Activated naive CD4-positive, alpha-beta T cell treated with anti-CD3 and anti-CD28 coated beads, Interleukin-2, amount 50 U/mL, for 16 hours (primary cell): ENCODE results near the gene TMEM200A.

Experiments
- DNase-seq: peaks from one replicate; pipeline ENCODE4 v3.0.0-alpha.2; 2020

TMEM200A gene

GRCh38 chr6:130379223-130379622 is 13.4 kb downstream of the TMEM200A start:
- no peak for DNase-seq

GRCh38 chr6:130381012-130381411 is 15.2 kb downstream of the TMEM200A start:
- DNase-seq = no peak

DNA sequence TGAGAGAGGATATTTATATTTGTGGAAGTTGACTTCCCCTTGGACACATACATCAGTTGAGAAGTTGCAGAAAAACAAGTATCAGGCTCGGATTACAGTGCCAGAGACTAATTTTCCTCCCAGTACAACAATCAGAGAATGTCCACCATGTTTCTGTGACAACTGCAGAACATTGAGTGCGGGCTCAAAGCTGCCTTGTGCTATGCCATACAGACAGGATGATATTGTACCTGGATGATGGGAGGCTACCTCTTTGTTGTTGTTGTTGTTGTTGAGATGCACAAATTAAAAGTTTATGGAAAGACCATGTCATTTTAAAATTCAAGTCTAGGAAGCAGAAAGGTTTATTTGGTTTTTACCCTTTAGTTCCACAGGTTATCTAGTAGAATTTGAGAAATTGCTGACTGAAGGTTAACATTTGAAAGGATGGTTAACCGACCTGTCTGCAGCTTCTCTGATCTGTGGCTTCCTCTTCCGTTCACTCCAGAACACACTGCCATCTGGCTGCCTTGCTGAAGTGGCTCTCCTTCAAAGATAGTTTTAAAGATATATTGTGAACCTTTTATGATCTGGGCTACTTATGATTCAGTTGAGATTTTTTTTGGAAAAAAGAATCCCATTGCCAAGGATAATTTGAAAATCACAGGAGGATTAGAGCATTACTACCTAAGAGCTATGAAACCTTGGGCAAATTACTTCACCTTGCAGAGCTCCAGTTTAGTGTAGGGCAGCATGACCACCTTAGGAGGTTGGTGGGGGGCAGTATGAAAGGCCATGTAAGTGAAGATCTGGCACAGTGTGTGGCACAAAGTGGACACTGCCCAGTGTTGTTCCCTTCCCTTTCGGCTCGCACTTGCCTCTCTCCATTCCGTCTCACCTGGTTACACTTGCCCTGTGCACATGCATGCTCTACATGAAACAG is 15.9 kb downstream of the TMEM200A start:
- DNase-seq = no peak

- no peak for DNase-seq
Measured at GRCh38 chr6:130382872-130383490, 17.2 kb downstream of the TMEM200A start.

DNA sequence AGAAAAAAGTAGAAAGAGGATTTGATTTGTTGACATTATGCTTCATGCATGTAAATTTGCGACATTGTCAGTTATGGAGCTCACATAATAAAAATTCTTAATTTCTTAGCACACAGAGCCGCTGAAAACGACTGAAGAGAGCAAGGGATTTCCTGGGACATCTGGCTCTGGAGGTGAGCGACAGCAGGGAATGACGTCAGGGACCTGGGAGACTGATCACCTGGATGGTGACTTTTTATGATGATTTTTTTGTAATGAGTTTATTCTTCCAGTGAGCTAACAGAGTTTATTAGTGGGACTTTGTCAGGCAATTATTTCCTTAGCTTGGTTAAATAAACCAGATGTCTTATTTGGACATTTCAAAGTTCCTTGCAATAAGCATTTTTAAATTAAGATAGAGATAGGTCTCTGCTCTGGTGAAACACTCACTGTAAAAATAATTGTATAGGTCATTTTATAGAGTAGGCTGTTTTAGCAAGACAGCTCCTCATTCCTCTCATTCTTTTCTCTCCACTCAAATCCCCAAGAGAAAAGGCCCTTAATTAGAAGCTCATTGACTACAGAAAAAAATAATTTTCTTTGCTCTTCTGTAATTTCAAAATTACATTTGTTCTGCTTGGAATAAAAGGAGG is 19.4 kb downstream of the TMEM200A start:
- DNase-seq = no peak

GRCh38 chr6:130389142-130389541 is 23.3 kb downstream of the TMEM200A start:
- no peak for DNase-seq

DNA sequence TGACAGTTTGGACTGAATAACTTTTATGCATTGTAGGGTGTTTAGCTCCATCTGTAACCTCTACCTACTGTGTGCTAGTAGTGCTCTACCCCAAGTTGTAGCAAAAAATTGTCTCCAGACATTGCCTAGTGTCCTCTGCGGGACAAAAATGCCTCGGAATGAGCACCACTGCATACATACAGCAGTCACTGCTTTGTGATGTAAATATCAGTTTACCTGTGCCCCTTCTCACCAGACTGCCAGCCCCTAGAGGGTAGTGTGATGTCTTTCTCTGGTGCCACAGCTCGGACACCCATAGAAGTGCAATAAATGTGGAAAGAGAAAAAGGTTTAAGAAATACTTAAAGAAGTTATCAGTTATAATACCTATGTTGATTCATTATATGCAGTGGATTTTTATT is 25.1 kb downstream of the TMEM200A start:
- DNase-seq = no peak

DNA sequence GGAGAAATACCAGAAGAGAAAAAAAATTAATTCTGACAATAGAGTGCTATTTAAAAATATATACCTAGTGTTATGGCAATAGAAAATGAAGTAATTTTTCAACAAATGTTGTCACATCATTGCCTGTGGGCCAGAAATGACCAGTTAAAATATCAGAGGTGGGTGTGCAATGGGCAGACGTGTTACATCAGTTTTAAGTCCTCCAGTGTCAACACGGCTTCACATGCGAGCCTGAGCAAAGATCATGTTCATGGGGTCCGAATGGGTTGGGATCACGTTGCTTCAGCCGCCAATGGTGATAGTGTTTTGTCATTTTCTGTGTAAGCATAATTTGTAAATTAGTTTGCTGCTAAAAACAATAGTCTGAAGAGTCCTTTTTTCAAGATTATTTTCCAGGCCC is 27.5 kb downstream of the TMEM200A start:
- no peak for DNase-seq

- DNase-seq = no peak
Measured at GRCh38 chr6:130394246-130394645, 28.4 kb downstream of the TMEM200A start.

GRCh38 chr6:130395164-130395563 is 29.3 kb downstream of the TMEM200A start:
- DNase-seq = no peak

DNA sequence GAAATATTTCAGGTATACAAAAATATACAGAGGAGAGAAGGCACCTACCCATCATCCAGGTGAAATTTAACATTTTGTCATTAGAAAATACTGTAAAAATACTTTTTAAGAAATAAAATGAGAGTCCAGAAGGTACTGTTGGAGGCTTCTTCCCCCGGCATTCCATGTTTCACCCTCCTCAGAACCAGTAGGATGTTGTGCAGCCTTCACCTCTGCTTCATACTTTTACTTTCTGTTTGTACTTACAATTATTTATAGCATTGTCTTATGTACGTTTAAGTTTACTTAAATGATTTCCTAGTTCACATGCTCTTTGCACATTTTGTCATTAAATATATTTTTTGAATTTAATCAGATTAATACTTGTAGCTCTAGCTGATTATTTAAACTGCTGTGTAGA is 30.9 kb downstream of the TMEM200A start:
- DNase-seq = no peak

- no peak for DNase-seq
Measured at GRCh38 chr6:130405549-130405948, 39.7 kb downstream of the TMEM200A start.

GRCh38 chr6:130407032-130407431 is 41.2 kb downstream of the TMEM200A start:
- no peak for DNase-seq

DNA sequence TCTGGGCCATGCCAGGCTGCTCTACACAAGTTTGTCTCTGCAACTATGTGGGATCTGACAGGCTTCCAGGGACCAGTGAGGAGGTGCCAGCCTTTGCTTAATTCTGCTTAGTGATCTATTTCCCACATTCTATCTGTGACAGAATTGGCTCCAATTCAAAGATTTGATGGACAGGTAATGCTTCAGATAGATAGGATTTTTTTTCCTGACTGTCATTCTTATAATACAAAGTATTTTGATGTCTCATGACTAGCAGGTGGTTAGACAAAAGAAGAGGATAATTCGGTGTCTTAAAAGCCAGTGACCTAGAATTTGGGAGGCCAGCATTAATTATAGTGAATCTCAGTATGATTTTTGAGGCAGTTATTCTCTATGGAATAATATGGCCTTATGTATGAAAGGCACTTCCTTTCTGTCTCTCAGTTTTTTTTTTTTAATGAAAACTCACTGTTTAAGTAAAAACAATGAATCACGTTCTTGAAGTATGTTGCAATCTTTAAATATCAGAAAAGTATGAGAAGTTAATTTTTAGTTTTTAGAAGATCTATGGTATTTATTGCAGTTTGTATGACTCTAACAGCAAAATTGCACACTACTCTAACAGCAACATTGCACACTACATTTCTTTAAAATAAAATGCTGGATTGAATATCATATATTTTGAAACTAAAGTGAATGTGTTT is 43.7 kb downstream of the TMEM200A start:
- DNase-seq = no peak

DNA sequence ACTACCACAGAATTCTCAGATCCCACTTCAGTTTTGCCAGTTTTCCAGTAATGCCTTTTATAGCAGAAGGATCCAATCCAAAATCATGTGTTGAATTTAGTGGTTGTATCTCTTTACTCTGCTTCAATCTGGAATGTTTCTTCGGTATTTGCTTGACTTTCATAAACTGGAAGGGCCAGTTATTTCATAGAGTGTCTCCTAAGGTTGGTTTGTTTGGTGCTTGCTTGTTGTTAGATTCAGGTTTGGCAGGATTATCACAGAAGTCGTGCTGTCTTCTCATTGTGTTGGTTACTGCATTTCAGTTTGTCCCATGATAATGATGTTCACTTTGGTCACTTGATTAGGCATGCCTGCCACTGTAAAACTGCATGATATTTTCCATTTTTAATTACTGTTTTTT is 45.7 kb downstream of the TMEM200A start:
- DNase-seq = no peak

DNA sequence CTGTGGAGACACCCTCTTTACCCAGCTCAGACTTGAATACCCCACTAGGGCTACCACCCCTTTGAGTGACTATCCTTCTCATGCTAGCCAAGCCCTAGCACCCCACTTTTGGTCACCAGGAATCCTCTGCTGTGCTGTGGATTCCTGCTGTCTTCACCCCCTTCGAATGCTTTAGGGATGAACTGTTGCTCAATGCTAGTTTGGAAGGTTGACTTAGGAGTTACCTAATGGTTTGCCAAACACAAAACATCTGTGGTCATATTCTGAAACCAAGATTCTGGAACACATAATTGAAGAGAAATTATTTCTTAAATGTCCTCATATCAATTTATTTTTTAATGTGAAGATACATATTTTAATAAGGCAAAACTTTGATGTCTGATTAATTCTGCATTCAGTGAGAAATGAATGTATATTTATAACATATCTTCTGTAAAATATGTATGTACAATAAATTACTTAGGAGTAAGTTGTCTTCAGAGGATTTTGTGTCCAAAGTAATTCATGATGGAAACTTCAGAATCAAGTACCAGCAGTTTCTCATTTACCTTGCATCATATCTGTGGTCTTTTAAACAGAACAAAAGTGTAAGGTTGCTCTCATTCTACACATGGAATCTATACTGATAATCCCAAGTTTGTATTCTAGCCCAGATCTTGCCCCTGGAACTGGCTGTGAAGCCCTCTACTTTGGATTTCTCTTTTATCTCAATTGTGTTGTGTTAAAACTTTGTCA is 46.9 kb downstream of the TMEM200A start:
- no peak for DNase-seq

- DNase-seq = no peak
Measured at GRCh38 chr6:130417951-130418350, 52.1 kb downstream of the TMEM200A start.

GRCh38 chr6:130420911-130421310 is 55.1 kb downstream of the TMEM200A start:
- no peak for DNase-seq

- no peak for DNase-seq
Measured at GRCh38 chr6:130421585-130421984, 55.8 kb downstream of the TMEM200A start.

DNA sequence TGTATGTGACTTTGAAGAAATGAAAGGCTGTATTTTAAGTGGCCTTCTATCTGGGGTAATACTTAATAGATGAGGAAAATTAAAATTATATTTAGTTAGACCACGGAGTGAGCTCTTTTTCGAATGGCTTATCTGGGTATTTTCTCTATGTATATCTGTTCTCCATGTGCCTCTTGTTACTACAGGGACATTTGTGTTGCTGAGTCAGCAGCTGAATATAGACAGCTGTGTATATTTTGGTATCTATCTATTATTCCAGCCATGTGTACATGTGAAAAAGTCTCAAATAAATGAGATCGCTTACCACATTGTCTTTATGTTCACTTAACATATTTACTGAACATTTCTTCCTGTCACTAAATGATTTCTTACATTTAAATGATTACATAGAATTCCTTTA is 57.2 kb downstream of the TMEM200A start:
- no peak for DNase-seq

- DNase-seq = no peak
Measured at GRCh38 chr6:130424710-130425109, 58.9 kb downstream of the TMEM200A start.

GRCh38 chr6:130425537-130425936 is 59.7 kb downstream of the TMEM200A start:
- DNase-seq = no peak
